ENCODE measurements around the gene EDEM3. TPM values are rescaled to one million over a fixed set of nuclear protein-coding genes. Genes with fewer than 3 reads are reported as not detected.
"Not testable (repeated sequence)": the region's sequence is repeated elsewhere in the genome, so short reads cannot be mapped to it uniquely, and the experiment has no call there.

Gene EDEM3
- total RNA-seq, 1 experiment from 2014 or later, result 14.5 TPM

DNA sequence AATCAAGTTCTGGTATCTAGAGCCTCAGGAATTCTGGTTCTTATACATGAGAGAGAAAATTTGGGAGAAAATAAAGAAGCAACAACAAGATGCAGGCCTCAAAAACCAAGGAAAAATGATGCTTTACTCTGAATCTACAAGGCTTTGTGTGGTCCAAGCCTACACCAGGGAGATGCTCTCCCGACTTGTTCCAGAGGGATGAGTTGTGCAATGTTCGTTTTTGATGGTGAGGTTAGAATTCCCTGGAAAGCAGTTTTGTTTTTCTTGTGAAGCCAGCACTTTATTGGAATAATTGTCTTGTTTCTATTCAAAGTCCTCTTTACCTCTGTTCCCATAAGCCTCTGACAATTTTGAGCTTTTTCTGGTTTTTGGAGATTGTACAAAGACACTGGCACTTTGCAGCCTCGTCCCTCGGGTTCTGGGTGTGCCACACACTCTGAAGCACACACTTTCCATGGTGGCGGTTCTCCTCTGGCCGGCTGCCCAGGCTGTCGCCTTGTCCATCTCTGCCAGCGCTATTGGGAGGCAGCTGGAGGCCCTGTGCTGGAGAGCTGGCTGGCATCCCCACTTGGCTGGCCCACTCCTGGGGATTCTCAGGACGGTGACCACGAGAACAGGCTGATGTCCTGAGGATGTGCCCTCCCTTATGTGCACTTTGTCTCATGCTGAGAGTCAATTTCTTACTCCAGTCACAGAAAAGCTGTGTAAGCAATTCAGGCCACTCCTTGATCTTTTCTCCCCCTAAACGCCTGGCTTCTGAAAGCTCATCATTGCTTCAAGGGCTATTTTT lies 70.2 kb downstream of the EDEM3 start:
- H3K36me3 ChIP-seq (replicated peaks; ENCODE audit: control insufficient read depth, insufficient read depth, low read length), result no peaks in the 10 kb centered on the region
- H3K4me3 ChIP-seq (ENCODE audit: insufficient read depth, low read depth, low read length), result no peak overlapping the region
- no peak for DNase-seq
- no peaks in the 10 kb centered on the region for H3K27me3 ChIP-seq (ENCODE audit: control insufficient read depth, insufficient read depth, low read length)

DNA sequence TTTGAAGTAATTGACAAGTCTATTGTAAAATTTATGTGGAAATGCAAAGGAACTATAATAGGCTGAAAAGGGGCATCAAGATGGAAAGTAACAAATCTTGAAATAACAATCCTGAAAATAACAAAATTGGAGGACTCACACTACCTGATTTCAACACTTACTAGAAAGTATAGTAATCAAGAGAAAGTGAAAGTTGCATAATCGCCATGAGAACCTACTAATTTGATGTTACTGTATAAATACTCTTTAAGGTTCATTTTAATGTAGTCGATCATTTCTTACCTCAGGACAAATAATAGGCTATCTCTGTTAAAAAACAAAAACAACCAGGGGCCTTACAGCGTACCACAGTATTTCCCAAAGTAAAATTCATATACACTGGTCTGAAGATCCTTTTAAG lies 71.7 kb downstream of the EDEM3 start:
- no peak overlapping the region for H3K4me3 ChIP-seq (ENCODE audit: insufficient read depth, low read depth, low read length)
- no peaks in the 10 kb centered on the region for H3K36me3 ChIP-seq (replicated peaks; ENCODE audit: control insufficient read depth, insufficient read depth, low read length)
- no peaks in the 10 kb centered on the region for H3K27me3 ChIP-seq (ENCODE audit: control insufficient read depth, insufficient read depth, low read length)
- DNase-seq, result no peak

DNA sequence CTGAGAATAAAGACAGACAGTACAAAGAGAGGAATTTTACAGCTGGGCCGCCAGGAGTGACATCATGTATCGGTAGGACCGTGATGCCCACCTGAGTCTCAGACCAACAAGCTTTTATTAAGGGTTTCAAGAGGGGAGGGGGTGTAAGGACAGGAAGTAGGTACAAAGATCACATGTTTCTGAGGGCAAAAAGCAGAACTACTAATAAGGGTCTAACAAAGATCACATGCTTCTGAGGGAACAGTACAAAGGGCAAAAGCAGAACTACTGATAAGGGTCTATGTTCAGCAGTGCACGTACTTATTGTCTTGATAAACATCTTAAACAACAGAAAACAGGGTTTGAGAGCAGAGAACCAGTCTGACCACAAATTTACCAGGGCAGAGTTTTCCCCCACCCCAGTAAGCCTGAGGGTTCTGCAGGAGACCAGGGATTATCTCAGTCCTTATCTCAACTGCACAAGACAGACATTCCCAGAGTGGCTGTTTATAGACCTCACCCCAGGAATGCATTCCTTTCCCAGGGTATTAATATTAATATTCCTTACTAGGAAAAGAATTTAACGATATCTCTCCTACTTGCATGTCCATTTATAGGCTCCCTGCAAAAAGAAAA lies 73.9 kb downstream of the EDEM3 start:
- H3K4me3 ChIP-seq (ENCODE audit: insufficient read depth, low read depth, low read length); H3K36me3 ChIP-seq (replicated peaks; ENCODE audit: control insufficient read depth, insufficient read depth, low read length); DNase-seq; H3K27me3 ChIP-seq (ENCODE audit: control insufficient read depth, insufficient read depth, low read length): not testable (repeated sequence)

DNA sequence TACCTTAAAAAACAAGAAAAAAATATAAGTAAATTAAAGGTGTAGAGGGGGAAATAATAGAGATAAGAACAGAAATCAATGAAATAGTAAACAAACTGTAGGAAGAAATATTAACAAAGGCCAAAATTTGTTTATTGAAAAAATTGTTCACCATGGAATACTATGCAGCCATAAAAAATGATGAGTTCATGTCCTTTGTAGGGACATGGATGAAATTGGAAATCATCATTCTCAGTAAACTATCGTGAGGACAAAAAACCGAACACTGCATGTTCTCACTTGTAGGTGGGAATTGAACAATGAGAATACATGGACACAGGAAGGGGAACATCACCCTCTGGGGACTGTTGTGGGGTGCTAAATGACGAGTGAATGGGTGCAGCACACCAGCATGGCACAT lies 75.2 kb downstream of the EDEM3 start:
- not testable (repeated sequence) for H3K27me3 ChIP-seq (ENCODE audit: control insufficient read depth, insufficient read depth, low read length); H3K36me3 ChIP-seq (replicated peaks; ENCODE audit: control insufficient read depth, insufficient read depth, low read length); DNase-seq; H3K4me3 ChIP-seq (ENCODE audit: insufficient read depth, low read depth, low read length)

DNA sequence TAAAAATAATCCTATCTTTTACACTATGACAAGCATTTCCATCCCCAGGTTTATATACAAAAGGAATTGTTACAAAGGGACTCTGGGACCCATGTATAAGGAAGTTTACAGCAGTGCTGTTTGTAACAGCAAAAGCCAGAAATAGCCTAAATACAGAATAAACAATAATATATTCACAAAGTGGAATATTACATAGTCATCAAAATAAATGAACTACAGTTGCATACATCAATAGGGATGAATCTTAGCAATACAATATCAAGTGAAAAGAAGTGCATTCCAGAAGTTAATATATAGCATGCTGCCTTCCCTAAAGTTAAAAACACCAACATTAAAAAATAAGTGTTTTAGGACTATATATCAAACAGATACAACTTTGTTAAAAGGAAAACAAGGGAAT lies 77.3 kb downstream of the EDEM3 start:
- DNase-seq, result no peak
- Histone ChIP-seq H3K27me3 (ENCODE audit: control insufficient read depth, insufficient read depth, low read length) (no peaks in the 10 kb centered on the region), H3K4me3 (ENCODE audit: insufficient read depth, low read depth, low read length) (no peak overlapping the region), H3K36me3 (replicated peaks; ENCODE audit: control insufficient read depth, insufficient read depth, low read length) (no peaks in the 10 kb centered on the region)

DNA sequence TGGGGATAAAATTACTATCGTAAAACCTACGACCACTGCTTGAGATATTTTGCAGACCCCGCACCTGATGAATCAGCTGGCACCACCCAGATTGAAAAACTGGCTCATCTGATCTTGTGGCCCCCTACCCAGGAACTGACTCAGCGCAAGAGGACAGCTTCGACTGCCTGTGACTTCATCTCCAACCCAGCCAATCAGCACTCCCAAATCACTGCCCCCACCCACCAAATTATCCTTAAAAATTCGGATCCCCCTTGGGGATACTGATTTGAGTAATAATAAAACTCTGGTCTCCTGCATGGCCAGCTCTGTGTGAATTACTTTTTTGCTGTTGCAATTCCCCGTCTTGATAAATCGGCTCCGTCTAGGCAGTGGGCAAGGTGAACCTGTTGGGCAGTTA lies 81.4 kb downstream of the EDEM3 start:
- DNase-seq, result no peak
- Histone ChIP-seq H3K4me3 (ENCODE audit: insufficient read depth, low read depth, low read length) (no peak overlapping the region), H3K36me3 (replicated peaks; ENCODE audit: control insufficient read depth, insufficient read depth, low read length) (no peaks in the 10 kb centered on the region), H3K27me3 (ENCODE audit: control insufficient read depth, insufficient read depth, low read length) (no peaks in the 10 kb centered on the region)

DNA sequence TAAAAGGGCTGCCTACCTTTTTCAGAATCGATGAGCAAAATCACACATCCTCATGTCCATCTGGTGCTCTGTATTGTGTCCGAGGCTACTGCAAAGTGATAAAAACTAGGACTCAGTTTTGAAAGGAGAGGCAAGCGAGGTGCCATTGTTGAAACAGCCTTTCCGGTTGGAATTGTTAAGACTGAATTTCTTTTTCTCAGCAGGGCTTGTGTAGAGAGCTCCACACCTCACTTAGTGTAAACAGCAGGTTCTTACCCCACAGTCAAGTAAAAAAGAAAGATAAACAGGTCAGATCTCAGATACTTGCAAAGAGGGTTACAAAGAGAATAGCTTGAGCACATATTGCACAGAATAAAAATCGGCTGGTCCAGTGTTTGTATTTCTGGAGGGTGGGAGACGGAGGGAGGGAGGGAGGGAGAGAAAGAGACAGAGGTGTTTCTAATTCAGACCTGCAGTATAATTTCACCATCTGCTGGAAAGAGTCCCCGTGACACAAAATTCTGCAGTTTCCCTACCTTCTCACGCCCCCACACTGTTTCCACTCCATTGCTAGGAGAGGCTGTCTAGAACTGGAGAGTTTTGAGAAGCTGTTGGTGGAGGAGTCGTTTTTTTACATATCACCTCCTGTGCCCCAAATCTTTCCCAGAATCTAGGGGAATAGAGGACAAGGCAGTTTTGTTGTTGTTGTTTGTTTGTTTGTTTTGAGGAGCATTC lies 82.5 kb downstream of the EDEM3 start:
- H3K4me3 ChIP-seq (ENCODE audit: insufficient read depth, low read depth, low read length), result no peak overlapping the region
- H3K27me3 ChIP-seq (ENCODE audit: control insufficient read depth, insufficient read depth, low read length), result no peaks in the 10 kb centered on the region
- no peak for DNase-seq
- no peaks in the 10 kb centered on the region for H3K36me3 ChIP-seq (replicated peaks; ENCODE audit: control insufficient read depth, insufficient read depth, low read length)

DNA sequence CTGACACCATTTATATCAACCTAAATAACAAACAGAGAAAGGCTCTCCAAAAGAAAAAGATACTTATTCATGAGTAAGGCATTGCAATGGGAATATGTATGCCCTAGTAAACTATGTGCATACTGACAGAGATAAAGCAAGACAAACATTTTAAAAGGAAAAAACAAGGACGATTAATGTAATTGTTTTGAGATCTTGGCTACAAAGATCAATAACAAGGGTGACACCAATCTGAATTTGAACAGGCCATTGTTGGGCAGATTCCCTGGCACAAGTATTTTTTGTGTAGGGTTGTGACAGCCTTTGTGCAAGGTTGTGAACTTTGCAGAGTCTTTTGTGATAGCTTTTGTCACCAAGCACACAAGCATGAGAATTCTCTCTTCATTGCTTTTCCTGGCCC lies 85.3 kb downstream of the EDEM3 start:
- H3K4me3 ChIP-seq (ENCODE audit: insufficient read depth, low read depth, low read length), result no peak overlapping the region

DNA sequence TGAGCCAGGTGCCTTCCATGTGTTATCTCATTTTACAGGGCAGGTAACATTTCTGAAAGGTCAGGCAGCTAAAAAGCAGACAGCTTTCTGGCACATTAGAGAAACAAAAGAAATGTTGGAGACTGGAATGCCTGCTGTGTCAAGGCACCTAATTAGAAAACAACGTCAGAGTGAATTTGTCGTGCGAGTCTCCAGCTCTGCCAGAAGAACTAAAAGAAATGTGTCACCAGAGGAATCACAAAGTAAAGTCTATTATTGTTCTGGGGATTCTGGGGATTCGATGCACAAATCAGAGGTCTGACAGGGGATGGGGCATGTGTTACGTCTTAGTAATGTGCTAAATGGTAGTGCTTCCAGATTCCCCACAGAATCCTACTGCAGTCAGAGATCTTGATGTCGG lies 89.3 kb downstream of the EDEM3 start:
- Histone ChIP-seq H3K27me3 (ENCODE audit: control insufficient read depth, insufficient read depth, low read length) (peaks cover 1% of the 10 kb centered on the region; the same call in 1 of the 2 replicates), H3K36me3 (replicated peaks; ENCODE audit: control insufficient read depth, insufficient read depth, low read length) (no peaks in the 10 kb centered on the region), H3K4me3 (ENCODE audit: insufficient read depth, low read depth, low read length) (no peak overlapping the region)
- DNase-seq, result no peak

More for the DNA sequence above, 85.3 kb downstream of the EDEM3 start:
- Histone ChIP-seq H3K27me3 (ENCODE audit: control insufficient read depth, insufficient read depth, low read length) (peaks cover 1% of the 10 kb centered on the region; the same call in 1 of the 2 replicates), H3K36me3 (replicated peaks; ENCODE audit: control insufficient read depth, insufficient read depth, low read length) (no peaks in the 10 kb centered on the region)
- DNase-seq, result no peak

DNA sequence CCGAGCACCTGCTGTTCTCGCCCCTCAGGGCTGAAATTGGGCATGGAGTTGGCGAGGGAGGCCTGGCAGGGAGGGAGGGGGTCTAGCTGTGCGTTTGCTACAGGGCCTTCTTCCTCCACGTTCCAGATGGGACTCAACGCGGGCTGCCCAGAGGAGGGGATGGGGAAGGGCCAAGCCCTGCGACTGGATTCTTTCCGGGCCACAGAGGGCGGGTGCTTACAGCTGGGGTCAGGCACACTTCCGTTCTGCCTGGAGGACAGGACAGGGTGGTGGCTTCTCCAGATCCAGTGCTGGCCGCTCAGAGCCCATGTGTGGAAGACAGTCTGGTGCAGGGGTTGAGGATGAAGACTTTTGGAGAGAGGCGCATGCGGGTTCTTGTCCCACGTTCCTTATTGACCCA lies 90.0 kb downstream of the EDEM3 start:
- DNase-seq, result no peak
- Histone ChIP-seq H3K36me3 (replicated peaks; ENCODE audit: control insufficient read depth, insufficient read depth, low read length) (no peaks in the 10 kb centered on the region), H3K27me3 (ENCODE audit: control insufficient read depth, insufficient read depth, low read length) (peaks cover 1% of the 10 kb centered on the region; the same call in 1 of the 2 replicates), H3K4me3 (ENCODE audit: insufficient read depth, low read depth, low read length) (no peak overlapping the region; the same call in 1 of the 2 replicates)

DNA sequence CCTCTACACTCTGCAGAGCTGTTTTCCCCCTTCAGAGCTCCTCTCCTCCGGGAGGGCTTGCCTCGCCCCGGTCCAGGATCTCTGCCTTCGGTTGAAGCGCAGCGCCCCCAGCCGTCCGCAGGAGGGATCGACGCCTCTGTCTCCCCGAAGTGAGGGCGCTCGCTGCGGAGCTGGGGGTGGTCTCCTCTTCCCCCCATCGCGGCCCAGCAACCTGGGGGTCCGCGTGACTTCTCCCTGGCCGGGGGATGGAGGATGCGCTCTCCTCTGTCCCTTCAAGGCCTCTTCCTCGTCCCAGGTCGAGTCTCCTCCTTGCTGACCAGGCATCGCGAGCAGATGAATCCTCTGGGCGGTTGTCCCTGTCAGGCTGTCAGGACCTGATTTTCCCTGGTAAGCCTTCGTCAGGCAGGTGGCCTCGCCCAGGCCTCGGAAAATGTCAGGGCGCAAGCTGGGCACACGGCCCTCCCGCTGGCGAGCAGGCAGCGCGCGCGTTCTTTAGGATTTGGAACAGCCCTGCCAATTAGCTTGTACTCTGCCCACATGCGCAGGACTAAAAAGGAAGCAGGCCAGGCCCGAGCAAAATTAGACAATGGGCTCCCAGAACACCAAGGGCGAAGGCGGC lies 90.5 kb downstream of the EDEM3 start:
- Histone ChIP-seq H3K27me3 (ENCODE audit: control insufficient read depth, insufficient read depth, low read length) (peaks cover 1% of the 10 kb centered on the region; the same call in 1 of the 2 replicates), H3K4me3 (ENCODE audit: insufficient read depth, low read depth, low read length) (peak overlapping the region; percentile 25; the same call in 1 of the 2 replicates), H3K36me3 (replicated peaks; ENCODE audit: control insufficient read depth, insufficient read depth, low read length) (no peaks in the 10 kb centered on the region)
- peak; percentile 93 for DNase-seq

DNA sequence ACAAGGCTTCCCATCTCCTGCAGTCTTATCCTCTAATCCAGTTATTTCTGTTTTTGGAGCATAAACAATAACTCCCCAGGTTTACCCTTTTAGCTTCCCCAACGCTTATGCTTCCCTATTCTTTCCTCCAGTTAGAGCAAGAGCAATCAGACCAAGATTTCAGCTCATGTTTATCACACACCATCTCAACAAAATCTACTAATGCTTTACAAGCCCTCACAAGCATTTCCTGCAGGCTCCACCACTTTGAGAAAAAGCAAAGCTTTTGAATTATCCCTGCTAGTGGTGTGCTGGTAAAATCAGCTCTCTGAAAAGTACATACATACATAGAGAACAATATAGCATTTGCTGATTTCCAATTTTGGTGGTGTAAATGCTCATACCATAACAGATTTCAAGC lies 92.9 kb downstream of the EDEM3 start:
- no peak for DNase-seq
- peaks cover 1% of the 10 kb centered on the region; the same call in 1 of the 2 replicates for H3K27me3 ChIP-seq (ENCODE audit: control insufficient read depth, insufficient read depth, low read length)
- no peak overlapping the region for H3K4me3 ChIP-seq (ENCODE audit: insufficient read depth, low read depth, low read length)
- no peaks in the 10 kb centered on the region for H3K36me3 ChIP-seq (replicated peaks; ENCODE audit: control insufficient read depth, insufficient read depth, low read length)

DNA sequence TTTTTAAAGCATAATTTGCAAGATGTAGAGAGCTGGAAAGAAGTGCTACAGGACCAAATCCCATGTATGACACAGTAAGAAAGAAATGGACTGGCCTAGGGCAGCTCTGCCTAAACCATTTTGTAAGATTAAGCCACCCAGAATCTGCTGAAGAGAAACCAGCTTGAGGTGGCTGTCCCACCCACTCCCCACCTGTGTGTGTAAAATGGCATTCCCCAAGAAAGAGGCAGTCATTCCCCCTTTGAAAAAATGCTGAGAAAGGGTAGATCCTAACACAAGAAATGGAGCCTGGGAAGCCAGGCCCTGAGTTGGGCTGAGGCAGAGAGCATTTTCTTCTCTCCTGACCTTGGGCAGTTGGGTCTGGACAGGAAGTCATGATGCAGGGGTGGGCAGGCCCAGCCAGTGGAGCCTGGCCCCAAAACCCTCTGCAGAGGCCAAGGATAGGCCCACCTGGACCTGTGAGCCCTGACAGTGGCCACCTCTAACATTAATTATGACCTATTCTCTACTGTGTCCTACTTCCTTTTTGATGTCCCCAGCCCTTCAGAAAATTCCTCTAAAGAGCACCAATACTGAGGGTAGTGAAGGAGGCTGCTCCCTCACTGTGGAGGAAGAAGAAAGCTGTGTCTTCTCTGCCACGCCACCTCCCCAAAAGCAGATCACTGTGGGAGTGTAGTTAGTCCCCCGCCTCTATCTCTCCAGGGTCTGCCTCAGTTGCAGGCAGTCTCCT lies 94.0 kb downstream of the EDEM3 start:
- Histone ChIP-seq H3K4me3 (ENCODE audit: insufficient read depth, low read depth, low read length) (no peak overlapping the region), H3K27me3 (ENCODE audit: control insufficient read depth, insufficient read depth, low read length) (peaks cover 1% of the 10 kb centered on the region; the same call in 1 of the 2 replicates), H3K36me3 (replicated peaks; ENCODE audit: control insufficient read depth, insufficient read depth, low read length) (no peaks in the 10 kb centered on the region)
- DNase-seq, result no peak

DNA sequence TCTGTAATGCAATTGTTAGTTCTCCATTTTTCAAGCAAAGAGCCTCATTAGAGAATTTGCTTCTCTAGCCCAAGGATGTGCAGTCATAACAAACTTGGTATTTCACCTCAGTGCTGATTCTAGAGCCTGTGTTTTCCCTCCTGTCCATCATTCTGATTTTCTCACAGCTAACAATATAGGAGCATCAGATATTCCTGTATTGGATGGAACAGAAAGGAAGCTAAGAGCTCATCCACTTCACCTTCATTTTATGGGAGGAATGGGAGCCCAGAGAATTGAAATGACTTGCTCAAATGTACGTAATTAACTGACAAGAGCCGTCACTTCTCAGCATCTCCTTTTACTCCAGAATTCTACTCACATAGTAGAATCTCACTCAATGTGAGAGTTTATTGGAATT lies 96.6 kb downstream of the EDEM3 start:
- Histone ChIP-seq H3K36me3 (replicated peaks; ENCODE audit: control insufficient read depth, insufficient read depth, low read length) (no peaks in the 10 kb centered on the region), H3K4me3 (ENCODE audit: insufficient read depth, low read depth, low read length) (no peak overlapping the region), H3K27me3 (ENCODE audit: control insufficient read depth, insufficient read depth, low read length) (no peaks in the 10 kb centered on the region)
- DNase-seq, result no peak
